SK-N-SH treated with all-trans-retinoic acid at 6 μM for 48 hours (cell line): ENCODE results near the gene OR2AT4.

Experiments
- ZFP30 ChIP-seq: fragments of 450-650 bp; formaldehyde crosslinking; IDR thresholded peaks from 2 replicates; pipeline ENCODE4 v1.5.0; 2022; ENCODE audit warnings: mild to moderate bottlenecking, moderate library complexity
- TF ChIP-seq, protein P1 (sequence below): fragments of 250-450 bp; sonication (Bioruptor Pico); IDR thresholded peaks from 2 replicates; pipeline ENCODE4 v1.8.0; 2020; ENCODE audit warnings: mild to moderate bottlenecking, moderate library complexity, borderline replicate concordance

DNA sequence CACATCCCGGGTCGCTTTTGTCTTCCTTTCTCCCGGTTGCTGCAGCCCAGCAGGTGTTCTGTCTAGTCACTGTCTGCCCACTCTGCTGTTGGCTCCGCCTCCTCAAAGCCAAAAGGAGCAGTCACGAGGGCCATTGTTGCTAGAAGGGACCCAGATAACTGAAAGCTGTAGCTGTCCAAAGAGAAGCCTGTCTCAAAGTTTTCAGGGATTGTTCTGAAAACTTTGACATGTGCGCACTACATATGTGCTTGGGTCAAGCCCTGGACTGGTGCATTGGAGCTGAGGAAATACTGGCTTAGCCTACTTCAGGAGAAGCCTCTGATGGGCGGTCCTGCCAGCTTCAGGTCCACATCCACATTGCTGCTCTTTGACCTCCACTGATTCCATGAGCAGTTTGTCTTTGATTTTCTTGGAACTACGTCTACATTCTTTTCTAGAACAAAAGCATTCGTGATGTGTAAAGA is 8.8 kb upstream of the OR2AT4 start:
- TF ChIP-seq ZFP30, result no peak
- TF ChIP-seq, protein P1, sequence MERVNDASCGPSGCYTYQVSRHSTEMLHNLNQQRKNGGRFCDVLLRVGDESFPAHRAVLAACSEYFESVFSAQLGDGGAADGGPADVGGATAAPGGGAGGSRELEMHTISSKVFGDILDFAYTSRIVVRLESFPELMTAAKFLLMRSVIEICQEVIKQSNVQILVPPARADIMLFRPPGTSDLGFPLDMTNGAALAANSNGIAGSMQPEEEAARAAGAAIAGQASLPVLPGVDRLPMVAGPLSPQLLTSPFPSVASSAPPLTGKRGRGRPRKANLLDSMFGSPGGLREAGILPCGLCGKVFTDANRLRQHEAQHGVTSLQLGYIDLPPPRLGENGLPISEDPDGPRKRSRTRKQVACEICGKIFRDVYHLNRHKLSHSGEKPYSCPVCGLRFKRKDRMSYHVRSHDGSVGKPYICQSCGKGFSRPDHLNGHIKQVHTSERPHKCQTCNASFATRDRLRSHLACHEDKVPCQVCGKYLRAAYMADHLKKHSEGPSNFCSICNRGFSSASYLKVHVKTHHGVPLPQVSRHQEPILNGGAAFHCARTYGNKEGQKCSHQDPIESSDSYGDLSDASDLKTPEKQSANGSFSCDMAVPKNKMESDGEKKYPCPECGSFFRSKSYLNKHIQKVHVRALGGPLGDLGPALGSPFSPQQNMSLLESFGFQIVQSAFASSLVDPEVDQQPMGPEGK, result no peak
